Measurements from ENCODE around the gene SNRNP70.
A peak's percentile ranks its signal among the peaks of the same experiment; 100 is the strongest.

Gene SNRNP70

GRCh38 chr19:49148044-49148682 lies 62.9 kb downstream of the SNRNP70 start:
- DNase-seq (ENCODE audit: low read depth), result no peak

GRCh38 chr19:49148784-49149651 lies 63.8 kb downstream of the SNRNP70 start:
- peak; percentile 66 for DNase-seq (ENCODE audit: low read depth)

- DNase-seq (ENCODE audit: low read depth), result no peak
These were observed 64.4 kb downstream of the SNRNP70 start for GRCh38 chr19:49149652-49150105.

GRCh38 chr19:49150106-49150943 lies 65.1 kb downstream of the SNRNP70 start:
- DNase-seq (ENCODE audit: low read depth), result no peak

- DNase-seq (ENCODE audit: low read depth), result no peak
These were observed 65.6 kb downstream of the SNRNP70 start for GRCh38 chr19:49150944-49151243.

GRCh38 chr19:49151267-49152118 lies 66.2 kb downstream of the SNRNP70 start:
- no peak for DNase-seq (ENCODE audit: low read depth)

- DNase-seq (ENCODE audit: low read depth), result no peak
These were observed 66.9 kb downstream of the SNRNP70 start for GRCh38 chr19:49152119-49152550.

- no peak for DNase-seq (ENCODE audit: low read depth)
These were observed 68.0 kb downstream of the SNRNP70 start for GRCh38 chr19:49153167-49153809.

GRCh38 chr19:49154279-49154678 lies 69.0 kb downstream of the SNRNP70 start:
- no peak for DNase-seq (ENCODE audit: low read depth)

GRCh38 chr19:49155005-49155819 lies 70.0 kb downstream of the SNRNP70 start, which contains the start of gene HRC:
HRC (minus strand) TSS chr19:49155396; CDS start chr19:49155237, 159 bp downstream.
- DNase-seq (ENCODE audit: low read depth), result no peak

GRCh38 chr19:49155820-49156346 lies 70.6 kb downstream of the SNRNP70 start:
- no peak for DNase-seq (ENCODE audit: low read depth)

GRCh38 chr19:49157445-49158224 lies 72.4 kb downstream of the SNRNP70 start, which contains the start of gene TRPM4:
TRPM4 (plus strand) TSS chr19:49157792; CDS start chr19:49157867, 75 bp downstream.
- peak; percentile 13 for DNase-seq (ENCODE audit: low read depth)
